K562 (cell line): Measurements from ENCODE around the gene CABP4. TPM values are rescaled to one million over a fixed set of nuclear protein-coding genes. Genes with fewer than 3 reads are reported as not detected.

ENCODE experiments used
- C11orf30 ChIP-seq: fragments of 450-650 bp; IDR thresholded peaks from 2 replicates; pipeline ENCODE4 v1.6.1; 2016; ENCODE audit warnings: low read depth, mild to moderate bottlenecking
- CUX1 ChIP-seq: fragments of 200-800 bp; sonication (Bioruptor generic); IDR thresholded peaks from 2 replicates; pipeline ENCODE4 v1.6.1; 2016; ENCODE audit warnings: missing genetic modification characterization, missing compliant biosample characterization
- E2F6 ChIP-seq, 2 experiments: IDR thresholded peaks; 2 replicates each; pipeline ENCODE4 v1.6.1; 2011; ENCODE audit warnings: borderline replicate concordance in 1 of 2, control low read depth in 1 of 2, low read depth in 1 of 2, low read length in 1 of 2, mild to moderate bottlenecking in 1 of 2, mixed read lengths in 1 of 2, moderate library complexity in 1 of 2; ENCODE audit not compliant: insufficient read depth in 1 of 2, insufficient read length in 1 of 2, poor library complexity in 1 of 2, severe bottlenecking in 1 of 2; ENCODE audit errors: extremely low read depth in 1 of 2
- FOXK2 ChIP-seq, 2 experiments: fragments of 450-650 bp; IDR thresholded peaks in 1 of 2; conservative IDR thresholded peaks in 1 of 2; 2 replicates each; pipeline ENCODE4 v1.6.1; 2016; ENCODE audit warnings: low read depth in 2 of 2, mild to moderate bottlenecking in 1 of 2
- MAFG ChIP-seq: fragments of 450-650 bp; conservative IDR thresholded peaks from 2 replicates; pipeline ENCODE4 v1.6.1; 2016; ENCODE audit warnings: missing genetic modification characterization, missing compliant biosample characterization
- NEUROD1 ChIP-seq: fragments of 150-350 bp; IDR thresholded peaks from 2 replicates; pipeline ENCODE4 v1.6.1; 2014; ENCODE audit warnings: borderline replicate concordance, low read length, low read depth; ENCODE audit not compliant: partially characterized antibody
- PHF20 ChIP-seq: fragments of 450-650 bp; IDR thresholded peaks from 2 replicates; pipeline ENCODE4 v1.6.1; 2018; ENCODE audit not compliant: partially characterized antibody
- POLR2AphosphoS2 ChIP-seq: IDR thresholded peaks from 2 replicates; pipeline ENCODE4 v1.6.1; 2012; ENCODE audit warnings: low read length, improper control_type of control experiment
- RAD21 ChIP-seq, 2 experiments: fragments of 250-450 bp in 1 of 2; fragments of 450-650 bp in 1 of 2; sonication (Bioruptor Pico) in 1 of 2; formaldehyde crosslinking in 1 of 2; IDR thresholded peaks in 1 of 2; conservative IDR thresholded peaks in 1 of 2; 2 replicates each; pipeline versions ENCODE4 v1.4.0 to v1.8.0; 2020 to 2022; ENCODE audit warnings: mild to moderate bottlenecking in 2 of 2, moderate library complexity in 1 of 2
- RBM34 ChIP-seq: fragments of 200-400 bp; formaldehyde crosslinking; IDR thresholded peaks from 2 replicates; pipeline ENCODE4 v1.6.1; 2018; ENCODE audit warnings: low read length, borderline replicate concordance; ENCODE audit not compliant: insufficient read depth
- RNF219 ChIP-seq: fragments of 250-450 bp; sonication (Bioruptor Pico); IDR thresholded peaks from 2 replicates; pipeline ENCODE4 v1.5.0; 2022; ENCODE audit warnings: mild to moderate bottlenecking
- SIN3A ChIP-seq, 2 experiments: fragments of 150-350 bp in 1 of 2; IDR thresholded peaks; 2 replicates each; pipeline ENCODE4 v1.6.1; 2011 to 2016; ENCODE audit warnings: borderline replicate concordance in 2 of 2, low read depth in 2 of 2, low read length in 2 of 2, mild to moderate bottlenecking in 2 of 2, moderate library complexity in 2 of 2; ENCODE audit not compliant: control insufficient read depth in 1 of 2
- XRCC5 ChIP-seq: fragments of 200-400 bp; formaldehyde crosslinking; IDR thresholded peaks from 2 replicates; pipeline ENCODE4 v1.6.1; 2017; ENCODE audit warnings: low read depth, mild to moderate bottlenecking, low read length
- ZBTB17 ChIP-seq: fragments of 450-650 bp; formaldehyde crosslinking; IDR thresholded peaks from 2 replicates; pipeline ENCODE4 v1.4.0; 2020; ENCODE audit warnings: mild to moderate bottlenecking
- ZFX ChIP-seq: sonication (generic); formaldehyde crosslinking; IDR thresholded peaks from 2 replicates; pipeline ENCODE4 v1.8.0; 2022; ENCODE audit warnings: mild to moderate bottlenecking, missing genetic modification reagents, moderate library complexity
- ZKSCAN8 ChIP-seq: fragments of 200-800 bp; sonication (Bioruptor generic); IDR thresholded peaks from 2 replicates; pipeline ENCODE4 v1.6.1; 2016; ENCODE audit warnings: missing genetic modification characterization, missing compliant biosample characterization
- ZNF583 ChIP-seq: fragments of 250-450 bp; sonication (Bioruptor Pico); IDR thresholded peaks from 2 replicates; pipeline ENCODE4 v1.4.0; 2020
- polyA plus RNA-seq, 8 experiments: library from polyadenylated mRNA; depleted of rRNA in 4 of 8; stranded (reverse) in 5 of 8; unstranded in 3 of 8; fragments of >200 nt; fragmentation: Nextera tagmentation in 2 of 8; fragmentation: Illumina TruSeq in 1 of 8; extraction: Ambion mirVana in 2 of 8; extraction: Trizol in 1 of 8; gene quantifications; 2 replicates each; pipeline versions ENCODE4 v1.2.1 to v1.2.3, GENCODE V29; 2011 to 2014; ENCODE audit warnings: inconsistent platforms in 1 of 8, missing spikeins in 1 of 8
- total RNA-seq, 7 experiments: library from RNA; depleted of rRNA in 6 of 7; stranded (reverse); fragments of >200 nt in 6 of 7; fragmentation: Illumina TruSeq in 2 of 7; extraction: Trizol in 2 of 7; gene quantifications; 2 replicates each; pipeline versions ENCODE4 v1.2.1 to v1.2.3, GENCODE V29; 2011 to 2021; ENCODE audit warnings: low replicate concordance in 1 of 7

Gene CABP4
- total and polyA plus RNA-seq, 9 of the 15 experiments (the other 6 are each of a cell fraction or from before 2014, with no cell fraction given) = 0.11 TPM; not detected in 8

- TF ChIP-seq CUX1 (CRISPR knock-in tag) = no peak
- no peak for TF ChIP-seq RNF219
- peak; percentile 11 to 73 for TF ChIP-seq E2F6 (IDR thresholded peaks at IDR 0.05; ENCODE audit: borderline replicate concordance in 1 of 2, extremely low read depth in 1 of 2, insufficient read depth in 1 of 2, insufficient read length in 1 of 2, low read depth in 1 of 2, low read length in 1 of 2, poor library complexity in 1 of 2, severe bottlenecking in 1 of 2)
- TF ChIP-seq POLR2AphosphoS2 = no peak
- no peak for TF ChIP-seq MAFG (tag)
- TF ChIP-seq SIN3A (IDR thresholded peaks at IDR 0.05; ENCODE audit: borderline replicate concordance in 2 of 2, control insufficient read depth in 1 of 2, low read depth in 2 of 2, low read length in 2 of 2) = peak in 1 of 2 experiments; percentile 37; a peak in 2 of 4 replicates
- TF ChIP-seq C11orf30 = peak; percentile 60
- TF ChIP-seq ZFX = peak; percentile 60; the same call in 1 of the 2 replicates
- peak; percentile 99 for TF ChIP-seq ZBTB17 (CRISPR knock-in tag)
- TF ChIP-seq ZNF583 = 0 out of 2 replicates have a peak, but pooled peaks have one; percentile 17
- no peak for TF ChIP-seq ZKSCAN8 (CRISPR knock-in tag)
- 0 out of 4 replicates have a peak, but pooled peaks of 1 of the 2 experiments have one; percentile 13 for TF ChIP-seq FOXK2 (conservative IDR thresholded peaks at IDR 0.05 in 1 of 2, IDR thresholded peaks at IDR 0.05 in 1 of 2; ENCODE audit: low read depth in 2 of 2)
- peak; percentile 82 for TF ChIP-seq NEUROD1
- TF ChIP-seq RBM34 = no peak
- TF ChIP-seq XRCC5 = peak; percentile 84
- TF ChIP-seq PHF20 = peak; percentile 83
- peak; percentile 54 to 76 for TF ChIP-seq RAD21 (CRISPR knock-in tag; conservative IDR thresholded peaks at IDR 0.05 in 1 of 2, IDR thresholded peaks at IDR 0.05 in 1 of 2)
These were observed 13.8 kb downstream of the CABP4 start, which contains the start of gene TMEM134 (continued) for GRCh38 chr11:67468759-67469507.
